GM19372 (cell line): ENCODE measurements around the gene ACTA2.

Source experiments
- ATAC-seq: cut with Tn5 transposase; IDR thresholded peaks from one replicate; pipeline ENCODE4 v1.9.1; 2021; ENCODE audit warnings: mild to moderate bottlenecking, low read depth, moderate library complexity; ENCODE audit not compliant: unreplicated experiment

Gene ACTA2

DNA sequence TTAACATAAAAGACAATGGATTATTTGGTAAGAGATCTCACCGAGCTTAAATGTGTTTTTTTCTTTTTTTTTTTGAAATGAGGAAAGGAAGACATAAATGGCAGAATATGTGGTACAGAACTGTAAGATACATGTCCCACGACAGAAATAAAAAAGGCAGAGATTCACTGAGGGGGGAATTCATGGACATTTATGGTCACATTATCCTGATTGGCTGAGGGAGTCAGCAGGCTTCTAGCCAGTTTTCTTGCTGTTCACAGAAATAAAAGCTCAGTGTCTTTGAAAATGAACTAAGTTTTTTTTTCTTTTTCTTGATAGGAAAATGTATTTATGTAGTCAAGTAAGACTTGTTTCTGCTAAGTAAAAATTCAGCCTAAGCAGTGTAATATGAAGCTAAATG, 29.8 kb upstream of the ACTA2 start:
- ATAC-seq: no peak

DNA sequence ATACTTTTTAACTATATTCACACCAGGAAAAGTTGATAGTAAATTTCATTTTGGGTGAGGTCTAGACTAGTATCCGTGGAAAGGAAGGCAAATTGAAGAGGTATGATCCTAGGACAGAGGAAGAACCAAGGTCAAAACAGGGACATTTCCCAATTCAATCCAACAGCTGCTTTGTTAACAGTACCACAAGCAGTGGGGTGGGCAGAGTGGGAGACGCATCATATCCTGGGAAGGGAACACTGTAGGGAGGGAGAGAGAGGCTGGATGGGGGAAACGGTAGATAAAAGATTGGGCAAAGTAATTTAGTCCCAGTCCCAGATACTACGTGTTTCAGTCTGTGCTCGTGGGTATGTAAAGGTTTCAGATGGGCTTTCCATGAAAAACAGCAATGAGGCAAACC, 28.9 kb upstream of the ACTA2 start:
- ATAC-seq: no peak

DNA sequence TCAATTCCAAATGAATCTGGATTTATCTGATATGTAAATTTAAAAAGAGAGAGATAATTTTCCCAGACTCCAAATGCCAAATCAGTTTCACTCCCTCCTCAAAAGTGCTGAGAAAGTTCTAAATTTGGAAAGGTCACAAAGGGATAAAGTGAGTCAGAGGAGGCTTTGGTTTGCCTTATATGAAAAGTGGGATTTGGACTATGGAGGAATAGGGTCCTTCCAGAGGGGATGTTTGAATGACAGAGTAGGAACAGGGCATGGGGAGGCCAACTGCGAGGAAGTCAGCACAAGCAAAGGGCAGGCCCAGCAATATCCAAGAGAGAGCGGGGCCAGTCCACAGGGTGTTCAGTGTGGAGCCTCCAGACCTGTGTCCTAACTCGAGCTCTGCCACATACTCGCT, 28.2 kb upstream of the ACTA2 start:
- no peak for ATAC-seq

DNA sequence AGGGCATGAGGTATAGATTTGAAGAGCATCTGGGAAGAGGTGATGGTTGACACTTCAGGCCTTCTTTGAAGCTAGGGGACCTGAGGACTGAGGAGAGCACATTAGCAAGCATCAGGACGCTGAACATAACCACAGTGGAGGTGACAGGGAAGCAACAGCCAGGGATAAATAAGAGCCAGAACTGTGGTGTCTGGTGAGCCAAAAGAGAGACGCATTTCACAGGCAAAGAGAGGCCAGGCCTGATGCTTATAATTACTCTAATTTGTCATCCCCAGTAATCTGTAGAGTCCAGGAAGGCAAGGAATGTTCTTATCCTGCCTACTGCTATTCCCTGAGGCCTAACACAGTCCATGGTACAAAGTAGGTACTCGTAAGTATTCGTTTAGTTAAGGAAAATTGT, 27.7 kb upstream of the ACTA2 start:
- ATAC-seq: no peak

DNA sequence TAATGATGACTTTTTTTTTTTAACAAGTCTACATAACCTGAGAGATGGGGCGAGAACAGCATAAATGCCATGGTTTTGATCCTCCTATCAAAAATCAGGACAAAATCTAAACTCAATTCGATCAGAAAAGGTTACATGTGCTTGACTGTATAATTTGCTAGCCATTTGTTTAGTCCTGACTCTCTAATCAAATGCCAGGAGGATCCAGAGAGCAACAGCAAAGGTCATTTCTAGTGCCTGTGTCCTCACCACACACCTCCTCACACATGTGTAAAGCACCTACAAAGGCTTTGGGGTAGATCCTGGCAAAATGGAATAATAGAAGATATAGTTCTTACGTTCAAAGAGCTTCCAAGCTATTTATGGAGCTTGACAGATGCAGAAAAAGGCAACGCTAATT, 27.0 kb upstream of the ACTA2 start:
- no peak for ATAC-seq

DNA sequence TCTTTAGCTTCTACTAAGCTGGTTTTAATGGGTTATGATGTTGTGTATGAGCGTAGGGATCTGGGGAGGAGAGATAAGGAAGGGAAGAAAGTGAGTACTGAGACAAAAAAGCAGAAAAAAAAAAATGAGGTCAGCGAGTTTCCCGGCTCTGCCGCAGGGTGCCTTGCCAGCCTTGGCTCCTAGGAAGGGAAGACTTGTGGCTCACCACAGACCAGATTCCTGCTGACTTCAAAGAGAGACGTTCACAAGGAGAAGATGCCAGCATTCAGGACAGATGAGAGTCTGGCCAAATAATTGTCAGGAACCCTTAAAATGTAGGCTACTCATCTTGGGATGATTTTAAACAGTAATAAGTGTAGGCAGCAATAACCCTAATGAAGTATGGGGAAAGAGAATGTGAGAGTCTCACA, 26.6 kb upstream of the ACTA2 start:
- no peak for ATAC-seq

DNA sequence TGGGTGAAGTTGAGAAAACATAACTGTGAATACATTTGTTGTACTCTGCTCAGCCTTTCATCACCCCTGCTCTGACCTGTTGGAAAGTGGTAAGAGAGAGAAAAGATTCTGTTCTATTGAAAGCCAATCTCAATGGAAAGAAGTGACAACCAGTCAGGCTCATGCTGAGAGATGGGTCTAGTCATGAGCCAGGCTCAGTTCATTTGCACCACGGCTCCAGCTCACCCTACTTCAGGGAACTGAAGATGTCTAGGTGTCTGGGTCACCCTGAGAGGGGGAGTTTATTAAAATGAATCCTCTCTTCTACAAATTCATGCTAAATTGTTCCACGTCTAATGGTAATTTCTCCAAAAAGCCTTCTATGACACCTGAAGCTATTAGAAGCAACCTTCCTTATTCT, 25.9 kb upstream of the ACTA2 start:
- ATAC-seq: no peak

DNA sequence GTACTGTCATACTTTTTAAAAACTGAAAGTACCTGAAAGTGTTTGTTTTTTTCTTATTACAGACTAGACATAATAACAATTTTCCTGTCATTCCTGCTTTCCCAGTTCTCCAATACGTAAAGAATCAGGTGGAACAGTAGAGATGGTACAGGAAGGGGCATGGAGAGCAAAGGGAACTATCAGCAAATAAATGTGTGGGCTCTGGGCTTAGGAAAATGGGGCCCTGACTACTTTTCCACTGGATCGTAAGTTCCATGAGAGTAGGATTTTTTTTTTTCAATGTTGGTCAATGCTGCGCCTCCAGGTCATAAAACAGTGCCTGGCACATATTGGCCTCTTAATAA, 22.8 kb upstream of the ACTA2 start:
- ATAC-seq: no peak

DNA sequence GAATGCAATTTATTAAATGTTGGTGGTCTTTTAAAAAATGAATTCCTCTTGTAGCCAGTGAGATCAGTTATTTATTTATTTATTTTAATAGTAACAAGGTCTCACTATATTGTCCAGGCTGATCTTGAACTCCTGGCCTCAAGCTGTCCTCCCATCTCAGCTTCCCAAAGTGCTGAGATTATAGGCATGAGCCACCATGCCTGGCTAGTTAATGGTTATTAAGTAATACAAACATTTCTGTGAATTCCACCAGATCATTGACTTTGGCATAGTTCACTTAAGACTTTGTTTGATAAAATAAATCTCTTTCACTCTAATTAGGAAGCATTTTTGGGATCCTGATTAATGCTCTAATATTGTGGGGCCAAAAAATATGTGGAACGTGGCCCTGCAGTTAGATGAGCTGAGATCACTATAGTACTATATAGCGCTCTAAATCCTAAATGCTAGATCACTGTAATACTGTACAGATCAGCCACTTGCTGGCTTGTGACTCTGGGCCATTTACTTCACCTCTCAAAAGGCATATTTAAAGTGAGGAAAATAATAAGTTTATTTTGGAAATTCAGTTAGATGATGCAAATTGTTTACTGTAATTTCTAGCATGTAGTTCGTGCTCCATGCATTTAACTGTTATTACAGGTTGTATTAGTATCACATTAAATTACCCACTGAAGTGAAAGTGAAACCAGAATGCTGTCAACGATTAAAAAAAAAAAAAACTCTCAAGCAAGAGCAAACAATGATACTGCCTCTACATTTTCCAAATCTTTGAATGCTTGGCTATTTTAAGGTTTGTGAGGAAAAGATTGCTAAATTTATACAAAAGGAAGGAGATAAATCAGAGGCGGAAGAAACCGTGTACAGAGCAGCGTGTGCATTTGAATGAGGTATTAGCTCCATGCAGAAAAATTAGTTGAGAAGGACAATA, 22.1 kb upstream of the ACTA2 start:
- ATAC-seq: no peak

DNA sequence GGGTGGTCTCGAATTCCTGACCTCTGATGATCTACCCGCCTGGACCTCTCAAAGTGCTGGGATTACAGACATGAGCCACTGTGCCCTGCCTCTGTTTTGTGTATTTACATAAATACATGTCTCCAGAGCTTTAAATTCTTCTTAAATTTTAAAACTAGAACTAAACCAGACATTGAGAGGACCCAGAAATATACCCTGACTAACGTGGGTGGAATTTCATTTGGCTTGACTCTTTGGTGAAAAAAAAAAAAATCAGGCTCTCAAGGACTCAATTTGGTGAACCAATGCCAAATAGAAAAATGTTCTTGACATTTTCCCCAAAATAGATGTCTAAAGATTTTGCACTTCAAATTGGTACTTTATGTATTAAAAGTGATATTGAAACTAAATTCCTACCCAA, 21.4 kb upstream of the ACTA2 start:
- no peak for ATAC-seq

DNA sequence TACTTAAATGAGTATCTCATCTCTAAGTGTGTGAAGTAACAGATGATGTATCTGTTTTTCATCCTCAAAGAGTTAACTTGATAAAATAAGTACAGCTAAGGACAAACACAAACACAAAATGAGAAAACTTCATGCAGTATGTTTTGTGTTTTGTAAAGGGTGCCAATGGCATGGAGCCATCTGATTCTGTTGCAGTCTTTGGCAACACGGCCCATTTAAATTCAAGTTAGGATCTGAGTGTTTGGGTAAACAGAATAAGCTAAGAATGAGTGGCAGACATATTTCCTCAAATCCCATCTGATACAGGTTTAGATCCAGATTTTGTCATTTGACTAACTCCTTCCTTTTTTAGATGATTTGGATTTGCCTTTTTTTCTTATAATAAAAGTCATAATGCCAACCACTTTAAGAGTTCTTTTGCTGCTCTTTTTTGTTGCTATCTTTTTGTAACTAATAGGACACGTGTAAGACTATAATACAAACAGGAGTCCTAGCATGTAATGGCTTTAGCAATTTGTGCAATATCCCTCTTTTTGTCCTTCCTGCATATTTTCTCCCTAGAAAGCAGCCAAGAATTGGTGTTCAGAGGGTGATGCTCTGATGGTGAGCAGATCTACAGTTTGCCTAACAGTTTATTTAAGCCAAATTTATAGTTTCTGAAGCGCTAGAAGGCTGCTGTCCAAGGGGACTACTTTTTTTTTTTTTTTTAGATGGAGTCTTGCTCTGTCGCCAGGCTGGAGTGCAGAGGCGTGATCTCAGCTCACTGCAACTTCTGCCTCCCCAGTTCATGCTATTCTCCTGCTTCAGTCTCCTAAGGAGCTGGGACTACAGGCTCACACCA, 18.9 kb upstream of the ACTA2 start:
- no peak for ATAC-seq

DNA sequence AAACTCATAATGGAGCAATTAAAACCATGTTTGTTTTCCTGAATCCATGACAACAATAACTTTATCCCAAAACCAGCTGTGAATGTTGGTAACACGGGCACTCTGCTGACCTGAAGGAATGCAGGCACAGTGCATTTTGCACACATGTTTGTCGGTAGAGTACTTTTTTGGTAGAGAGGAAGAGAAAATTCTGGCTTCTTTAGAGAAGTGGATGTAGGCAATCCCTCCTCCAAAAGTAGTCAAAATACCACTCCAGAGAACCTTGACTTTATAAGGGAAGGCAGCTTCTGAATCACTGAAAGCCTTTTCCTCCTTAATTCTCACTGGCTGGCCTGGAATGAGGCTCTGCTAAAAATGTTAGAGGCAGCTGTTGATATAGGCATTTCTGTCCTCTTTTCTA, 15.8 kb upstream of the ACTA2 start:
- ATAC-seq: no peak

DNA sequence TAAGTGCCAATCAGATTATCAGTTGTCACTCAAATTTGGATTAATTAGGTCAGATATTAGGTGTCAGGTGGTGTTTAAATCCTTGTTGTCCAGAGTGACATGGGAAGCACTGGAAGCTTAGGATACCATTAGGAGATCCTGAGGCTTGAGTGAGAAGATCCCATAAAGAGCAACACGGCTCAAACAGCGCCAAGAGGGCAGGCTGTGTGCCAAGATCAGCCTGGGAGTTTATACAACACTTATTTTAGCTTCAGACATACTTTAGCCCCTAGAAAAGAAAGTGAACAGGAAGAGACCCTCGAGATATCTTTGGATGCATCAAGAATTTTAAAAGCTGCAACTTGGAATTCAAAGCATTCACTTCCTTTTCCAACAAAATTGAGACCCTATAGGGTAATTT, 14.2 kb upstream of the ACTA2 start:
- no peak for ATAC-seq

DNA sequence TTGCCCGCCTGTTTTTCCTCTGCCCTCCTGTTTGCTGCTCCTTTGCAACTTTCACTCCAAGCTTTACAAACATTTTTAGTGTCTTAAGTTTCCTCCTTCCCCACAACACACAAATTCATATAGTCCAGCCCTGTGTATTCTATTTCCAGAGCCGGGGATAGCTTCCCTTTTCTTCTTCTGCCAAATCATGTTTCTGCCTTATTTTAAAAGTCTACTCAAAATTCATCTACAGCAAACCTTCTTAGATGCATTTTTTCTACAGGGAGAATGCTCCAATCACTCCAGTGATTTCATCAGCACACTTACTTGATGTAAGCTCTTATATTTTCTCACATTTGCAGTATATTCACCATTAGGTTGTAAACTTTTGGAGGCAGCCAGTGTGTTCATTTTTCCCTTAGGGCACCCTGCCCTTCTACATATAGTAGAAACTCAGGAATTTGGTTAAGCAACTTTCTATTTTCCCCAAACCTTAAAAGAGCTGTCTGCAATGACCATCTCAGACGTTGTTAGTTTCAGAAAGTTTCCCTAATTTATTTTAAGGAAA, 12.4 kb upstream of the ACTA2 start:
- ATAC-seq: no peak

DNA sequence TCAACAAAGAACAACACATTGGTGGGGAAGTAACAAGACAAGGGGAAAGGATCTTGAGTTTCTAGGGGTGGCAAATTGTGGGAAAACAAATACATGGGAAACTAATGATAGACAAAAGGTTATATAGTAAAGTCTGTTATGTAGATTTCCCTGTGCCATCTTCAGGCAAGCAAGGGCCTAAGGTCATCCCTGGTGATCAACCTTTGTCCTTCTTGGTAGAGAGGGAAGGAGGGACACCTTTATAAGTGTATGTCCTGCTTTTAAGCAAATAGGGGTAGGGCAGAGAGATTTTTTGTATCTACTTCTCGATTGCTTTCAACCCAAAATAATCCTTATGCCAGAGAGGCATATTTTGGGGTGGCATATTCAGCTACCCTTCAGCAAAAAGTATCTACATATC, 11.8 kb upstream of the ACTA2 start:
- no peak for ATAC-seq

DNA sequence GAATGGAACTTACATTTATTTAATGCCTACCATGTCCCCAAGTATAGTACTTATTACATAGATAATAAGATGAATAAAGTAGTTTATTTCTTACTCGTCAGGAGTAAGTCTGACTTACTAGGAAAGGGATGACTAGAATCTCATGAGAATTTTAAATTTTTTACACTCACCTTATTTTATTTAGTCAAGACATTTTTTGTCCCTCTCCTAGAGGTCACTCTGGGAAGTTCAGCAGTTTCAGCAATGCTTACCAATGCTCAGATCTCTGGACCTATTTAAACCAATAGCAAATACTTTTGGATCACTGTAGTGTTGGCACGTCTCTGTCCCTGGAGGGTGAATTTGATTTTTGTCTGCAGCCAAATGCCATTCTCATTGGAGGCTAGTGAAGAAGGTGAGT, 10.7 kb upstream of the ACTA2 start:
- no peak for ATAC-seq

DNA sequence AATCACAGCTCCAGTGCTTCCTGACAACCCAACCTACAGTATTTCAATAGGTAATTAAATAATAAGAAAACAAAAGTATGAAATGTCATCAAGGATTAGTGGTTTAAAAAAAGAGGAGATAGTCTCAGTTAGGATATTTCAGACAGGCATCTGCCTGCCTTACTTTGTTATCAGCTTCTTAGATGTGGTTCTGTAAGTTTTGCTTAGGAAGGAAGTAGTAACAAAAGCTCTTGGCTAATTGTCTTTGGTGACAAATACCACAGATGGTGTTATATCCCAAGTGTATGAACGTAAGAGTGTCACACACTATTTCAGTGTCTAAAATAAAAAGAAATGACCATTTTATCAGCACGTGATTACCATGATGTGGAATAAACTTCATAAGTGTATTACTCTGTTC, 9.8 kb upstream of the ACTA2 start:
- no peak for ATAC-seq

DNA sequence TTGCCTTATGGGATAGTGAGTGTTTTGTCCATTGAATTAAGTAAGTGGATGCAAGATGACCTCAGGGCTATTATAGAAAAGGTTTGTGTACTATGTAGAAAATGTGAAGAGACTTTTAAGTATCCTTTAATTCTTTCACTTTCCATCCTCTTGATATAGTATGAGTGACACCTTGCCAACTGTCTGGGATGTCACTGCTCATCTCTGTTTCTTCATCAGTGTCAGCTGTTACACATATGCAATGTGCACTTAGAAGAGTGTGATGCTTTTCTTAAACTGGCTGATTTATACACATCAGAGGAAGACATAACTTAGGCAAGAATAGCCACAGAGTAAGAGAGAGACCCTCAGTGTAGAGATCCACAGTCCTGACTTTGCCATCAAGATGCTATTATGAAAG, 8.7 kb upstream of the ACTA2 start:
- no peak for ATAC-seq

DNA sequence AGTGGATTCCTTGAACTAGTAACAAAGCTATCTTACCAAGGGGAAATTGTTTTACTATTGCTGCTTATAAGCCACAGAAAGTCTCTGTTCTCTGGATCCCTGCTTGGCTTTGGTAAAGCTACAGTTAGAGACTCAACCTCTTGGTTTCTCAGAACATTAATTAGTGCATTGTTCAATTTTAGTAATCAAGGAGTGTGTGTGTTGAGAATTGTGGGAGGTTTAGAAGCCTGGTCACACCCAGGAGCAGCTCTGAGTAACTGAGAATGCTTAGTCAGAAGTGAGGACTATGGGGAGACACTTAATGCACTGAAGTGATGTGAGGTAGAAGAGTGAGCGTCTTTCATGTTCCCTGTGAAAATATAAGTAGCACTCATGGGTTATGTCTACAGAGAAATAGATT, 8.2 kb upstream of the ACTA2 start:
- ATAC-seq: no peak

DNA sequence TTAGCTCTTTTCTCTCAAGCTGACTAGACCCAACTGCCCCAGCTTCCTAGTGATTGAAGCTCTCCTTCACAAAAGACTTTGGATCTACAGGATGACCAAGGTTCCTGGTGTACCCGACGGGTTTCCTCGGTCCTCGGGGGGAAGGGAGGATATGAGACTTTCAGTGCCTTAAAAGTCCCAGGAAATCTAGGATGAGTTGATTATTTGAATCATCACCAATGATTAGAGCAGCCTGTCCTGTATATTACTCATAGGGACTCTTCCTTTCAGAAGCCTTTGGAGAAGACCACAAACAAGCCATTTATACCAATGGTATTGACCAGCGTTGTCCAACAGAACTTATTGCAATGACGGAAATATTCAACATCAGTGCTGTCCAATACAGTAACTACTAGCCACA, 6.1 kb upstream of the ACTA2 start:
- ATAC-seq: no peak

DNA sequence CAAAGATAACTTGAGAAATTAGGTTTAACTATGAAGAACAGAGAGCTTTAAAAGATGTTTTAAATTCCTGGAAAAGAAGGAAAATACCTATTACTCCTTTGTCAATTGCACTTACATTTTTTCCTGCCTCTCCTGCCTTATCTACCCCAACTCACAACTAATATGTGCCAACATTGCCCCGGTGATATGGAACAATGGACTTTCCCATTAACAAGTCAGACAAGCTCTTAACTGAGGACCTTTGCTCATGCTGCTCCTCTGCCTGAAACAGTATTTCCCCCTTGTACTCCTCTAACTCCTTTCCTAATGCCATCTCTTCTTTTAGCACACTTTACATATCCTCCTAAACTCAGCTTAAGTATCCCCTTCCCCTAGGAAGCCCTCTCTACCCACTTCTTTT, 4.8 kb upstream of the ACTA2 start:
- ATAC-seq: no peak
